ENCODE data around the gene ANKEF1.

GRCh38 chr20:10105046-10105445 is 70.3 kb downstream of the ANKEF1 start:
- no peak for TF ChIP-seq POLR2A (IDR thresholded peaks at IDR 0.05)
- no peak for TF ChIP-seq CTCF (IDR thresholded peaks at IDR 0.05)

Measured in thyroid gland (tissue), 4 donors.